ENCODE measurements around the gene ABAT.

The ABAT gene

DNA sequence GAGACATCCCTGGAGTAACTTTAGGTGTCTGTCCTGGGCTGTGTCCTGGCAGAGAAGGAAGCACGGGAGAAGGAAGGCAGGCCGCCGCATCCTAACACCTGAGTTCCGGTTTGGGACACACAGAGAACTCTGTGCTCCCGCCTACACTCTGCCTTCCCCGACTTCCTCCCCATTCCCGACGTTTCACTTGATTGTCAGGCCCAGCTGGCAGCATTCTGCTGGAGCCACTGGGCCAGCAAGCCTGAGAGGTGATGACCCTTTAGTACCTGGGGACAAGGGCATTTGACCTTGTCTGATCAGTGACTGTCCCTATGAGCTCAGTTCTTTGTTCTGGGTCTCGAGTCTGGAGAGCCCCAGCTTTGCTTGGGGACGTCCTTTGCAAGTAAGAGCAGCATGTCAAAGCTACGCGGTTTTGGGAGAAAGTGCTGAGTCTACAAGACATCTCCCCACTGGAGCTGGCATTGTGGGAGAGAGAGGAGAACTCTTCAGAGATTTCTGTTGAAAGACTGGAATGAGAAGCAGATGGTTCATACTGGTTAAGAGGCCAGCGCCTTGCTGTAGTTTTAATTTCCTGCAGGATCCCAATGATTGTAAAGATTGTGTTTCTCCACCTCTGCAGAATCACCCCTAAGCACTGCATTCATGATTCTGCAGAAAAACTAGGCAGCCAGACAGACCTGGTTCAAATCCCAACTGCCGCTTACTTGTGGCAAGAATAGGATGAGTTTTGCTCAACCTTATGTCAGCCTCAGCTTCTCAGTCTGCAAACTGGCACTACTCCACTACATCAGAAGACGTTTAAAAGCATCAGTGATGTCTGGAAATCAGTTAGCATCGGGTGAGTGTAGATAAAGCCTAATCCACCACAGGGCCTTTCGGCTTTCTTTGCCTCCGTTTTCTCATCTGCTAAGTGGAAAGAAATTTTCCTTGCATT is 20.6 kb downstream of the ABAT start:
- TF ChIP-seq, protein P1, sequence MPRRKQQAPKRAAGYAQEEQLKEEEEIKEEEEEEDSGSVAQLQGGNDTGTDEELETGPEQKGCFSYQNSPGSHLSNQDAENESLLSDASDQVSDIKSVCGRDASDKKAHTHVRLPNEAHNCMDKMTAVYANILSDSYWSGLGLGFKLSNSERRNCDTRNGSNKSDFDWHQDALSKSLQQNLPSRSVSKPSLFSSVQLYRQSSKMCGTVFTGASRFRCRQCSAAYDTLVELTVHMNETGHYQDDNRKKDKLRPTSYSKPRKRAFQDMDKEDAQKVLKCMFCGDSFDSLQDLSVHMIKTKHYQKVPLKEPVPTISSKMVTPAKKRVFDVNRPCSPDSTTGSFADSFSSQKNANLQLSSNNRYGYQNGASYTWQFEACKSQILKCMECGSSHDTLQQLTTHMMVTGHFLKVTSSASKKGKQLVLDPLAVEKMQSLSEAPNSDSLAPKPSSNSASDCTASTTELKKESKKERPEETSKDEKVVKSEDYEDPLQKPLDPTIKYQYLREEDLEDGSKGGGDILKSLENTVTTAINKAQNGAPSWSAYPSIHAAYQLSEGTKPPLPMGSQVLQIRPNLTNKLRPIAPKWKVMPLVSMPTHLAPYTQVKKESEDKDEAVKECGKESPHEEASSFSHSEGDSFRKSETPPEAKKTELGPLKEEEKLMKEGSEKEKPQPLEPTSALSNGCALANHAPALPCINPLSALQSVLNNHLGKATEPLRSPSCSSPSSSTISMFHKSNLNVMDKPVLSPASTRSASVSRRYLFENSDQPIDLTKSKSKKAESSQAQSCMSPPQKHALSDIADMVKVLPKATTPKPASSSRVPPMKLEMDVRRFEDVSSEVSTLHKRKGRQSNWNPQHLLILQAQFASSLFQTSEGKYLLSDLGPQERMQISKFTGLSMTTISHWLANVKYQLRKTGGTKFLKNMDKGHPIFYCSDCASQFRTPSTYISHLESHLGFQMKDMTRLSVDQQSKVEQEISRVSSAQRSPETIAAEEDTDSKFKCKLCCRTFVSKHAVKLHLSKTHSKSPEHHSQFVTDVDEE (CRISPR knock-in tag; IDR thresholded peaks at IDR 0.05) = no peak
- TF ChIP-seq ZFP30 (CRISPR knock-in tag; IDR thresholded peaks at IDR 0.05) = no peak
- no peak for TF ChIP-seq PPARA (CRISPR knock-in tag; IDR thresholded peaks at IDR 0.05; ENCODE audit: borderline replicate concordance)
- TF ChIP-seq ESRRG (CRISPR knock-in tag; IDR thresholded peaks at IDR 0.05) = no peak
- TF ChIP-seq ZNF70 (CRISPR knock-in tag; IDR thresholded peaks at IDR 0.05) = no peak
- no peak for TF ChIP-seq TOX (CRISPR knock-in tag; IDR thresholded peaks at IDR 0.05; ENCODE audit: borderline replicate concordance)
- TF ChIP-seq, protein P2, sequence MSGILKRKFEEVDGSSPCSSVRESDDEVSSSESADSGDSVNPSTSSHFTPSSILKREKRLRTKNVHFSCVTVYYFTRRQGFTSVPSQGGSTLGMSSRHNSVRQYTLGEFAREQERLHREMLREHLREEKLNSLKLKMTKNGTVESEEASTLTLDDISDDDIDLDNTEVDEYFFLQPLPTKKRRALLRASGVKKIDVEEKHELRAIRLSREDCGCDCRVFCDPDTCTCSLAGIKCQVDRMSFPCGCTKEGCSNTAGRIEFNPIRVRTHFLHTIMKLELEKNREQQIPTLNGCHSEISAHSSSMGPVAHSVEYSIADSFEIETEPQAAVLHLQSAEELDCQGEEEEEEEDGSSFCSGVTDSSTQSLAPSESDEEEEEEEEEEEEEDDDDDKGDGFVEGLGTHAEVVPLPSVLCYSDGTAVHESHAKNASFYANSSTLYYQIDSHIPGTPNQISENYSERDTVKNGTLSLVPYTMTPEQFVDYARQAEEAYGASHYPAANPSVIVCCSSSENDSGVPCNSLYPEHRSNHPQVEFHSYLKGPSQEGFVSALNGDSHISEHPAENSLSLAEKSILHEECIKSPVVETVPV (CRISPR knock-in tag; IDR thresholded peaks at IDR 0.05) = no peak
- TF ChIP-seq OSR1 (CRISPR knock-in tag; IDR thresholded peaks at IDR 0.05) = no peak
- TF ChIP-seq CSDC2 (CRISPR knock-in tag; IDR thresholded peaks at IDR 0.05) = no peak
- no peak for ATAC-seq

DNA sequence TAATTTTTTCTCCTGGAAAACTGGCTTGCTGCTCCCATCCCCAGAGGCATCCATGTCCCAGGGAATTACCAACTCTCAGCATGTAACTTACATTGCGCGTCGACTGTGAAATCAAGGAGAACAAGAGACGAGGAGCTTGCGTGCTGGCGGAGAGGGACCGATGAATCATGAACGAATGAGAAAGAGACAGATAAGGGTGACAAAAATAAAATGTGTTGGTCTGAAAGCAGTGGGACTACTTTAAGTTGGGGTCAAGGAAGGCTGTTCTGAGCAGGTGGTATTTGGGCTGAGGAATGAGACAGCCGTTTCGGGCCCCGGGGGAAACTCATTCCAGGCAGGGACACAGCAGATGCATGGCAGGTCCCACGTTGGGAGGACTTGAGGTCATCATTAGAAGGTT is 22.5 kb downstream of the ABAT start:
- no peak for ATAC-seq
- TF ChIP-seq, protein P2 (CRISPR knock-in tag; IDR thresholded peaks at IDR 0.05) = no peak
- no peak for TF ChIP-seq RARB (CRISPR knock-in tag; IDR thresholded peaks at IDR 0.05)
- TF ChIP-seq CSDC2 (CRISPR knock-in tag; IDR thresholded peaks at IDR 0.05) = no peak

DNA sequence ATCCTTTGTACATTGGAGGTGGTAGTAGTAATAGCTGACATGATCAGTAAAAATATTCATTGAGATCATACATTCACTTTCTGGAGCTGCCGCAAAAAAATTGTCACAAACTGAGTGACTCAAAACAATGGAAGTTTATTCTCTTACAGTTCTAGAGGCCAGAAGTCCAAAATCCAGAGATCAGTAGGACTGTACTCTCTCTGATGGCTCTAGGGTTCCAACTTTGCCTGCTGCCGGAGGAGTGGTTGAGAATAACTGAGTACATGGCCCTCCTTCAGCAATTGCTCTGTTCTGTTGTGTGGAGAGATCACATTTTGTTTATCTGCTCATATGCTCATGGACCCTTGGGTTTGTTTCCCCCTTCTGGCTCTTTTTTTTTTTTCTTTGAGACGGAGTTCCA is 23.5 kb downstream of the ABAT start:
- no peak for ATAC-seq
- TF ChIP-seq RARB (CRISPR knock-in tag; IDR thresholded peaks at IDR 0.05) = no peak
- TF ChIP-seq BACH2 (CRISPR knock-in tag; IDR thresholded peaks at IDR 0.05; ENCODE audit: borderline replicate concordance) = no peak
- TF ChIP-seq, protein P3, sequence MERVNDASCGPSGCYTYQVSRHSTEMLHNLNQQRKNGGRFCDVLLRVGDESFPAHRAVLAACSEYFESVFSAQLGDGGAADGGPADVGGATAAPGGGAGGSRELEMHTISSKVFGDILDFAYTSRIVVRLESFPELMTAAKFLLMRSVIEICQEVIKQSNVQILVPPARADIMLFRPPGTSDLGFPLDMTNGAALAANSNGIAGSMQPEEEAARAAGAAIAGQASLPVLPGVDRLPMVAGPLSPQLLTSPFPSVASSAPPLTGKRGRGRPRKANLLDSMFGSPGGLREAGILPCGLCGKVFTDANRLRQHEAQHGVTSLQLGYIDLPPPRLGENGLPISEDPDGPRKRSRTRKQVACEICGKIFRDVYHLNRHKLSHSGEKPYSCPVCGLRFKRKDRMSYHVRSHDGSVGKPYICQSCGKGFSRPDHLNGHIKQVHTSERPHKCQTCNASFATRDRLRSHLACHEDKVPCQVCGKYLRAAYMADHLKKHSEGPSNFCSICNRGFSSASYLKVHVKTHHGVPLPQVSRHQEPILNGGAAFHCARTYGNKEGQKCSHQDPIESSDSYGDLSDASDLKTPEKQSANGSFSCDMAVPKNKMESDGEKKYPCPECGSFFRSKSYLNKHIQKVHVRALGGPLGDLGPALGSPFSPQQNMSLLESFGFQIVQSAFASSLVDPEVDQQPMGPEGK (CRISPR knock-in tag; IDR thresholded peaks at IDR 0.05; ENCODE audit: borderline replicate concordance) = no peak
- no peak for TF ChIP-seq TOX (CRISPR knock-in tag; IDR thresholded peaks at IDR 0.05; ENCODE audit: borderline replicate concordance)
- no peak for TF ChIP-seq ISL1 (CRISPR knock-in tag; IDR thresholded peaks at IDR 0.05)
- no peak for TF ChIP-seq ZC3H10 (CRISPR knock-in tag; IDR thresholded peaks at IDR 0.05)
- TF ChIP-seq ZNF70 (CRISPR knock-in tag; IDR thresholded peaks at IDR 0.05) = no peak
- no peak for TF ChIP-seq GLIS3 (CRISPR knock-in tag; IDR thresholded peaks at IDR 0.05)
- no peak for TF ChIP-seq TCF4 (CRISPR knock-in tag; IDR thresholded peaks at IDR 0.05; ENCODE audit: borderline replicate concordance)
- no peak for TF ChIP-seq CSDC2 (CRISPR knock-in tag; IDR thresholded peaks at IDR 0.05)
- TF ChIP-seq, protein P4, sequence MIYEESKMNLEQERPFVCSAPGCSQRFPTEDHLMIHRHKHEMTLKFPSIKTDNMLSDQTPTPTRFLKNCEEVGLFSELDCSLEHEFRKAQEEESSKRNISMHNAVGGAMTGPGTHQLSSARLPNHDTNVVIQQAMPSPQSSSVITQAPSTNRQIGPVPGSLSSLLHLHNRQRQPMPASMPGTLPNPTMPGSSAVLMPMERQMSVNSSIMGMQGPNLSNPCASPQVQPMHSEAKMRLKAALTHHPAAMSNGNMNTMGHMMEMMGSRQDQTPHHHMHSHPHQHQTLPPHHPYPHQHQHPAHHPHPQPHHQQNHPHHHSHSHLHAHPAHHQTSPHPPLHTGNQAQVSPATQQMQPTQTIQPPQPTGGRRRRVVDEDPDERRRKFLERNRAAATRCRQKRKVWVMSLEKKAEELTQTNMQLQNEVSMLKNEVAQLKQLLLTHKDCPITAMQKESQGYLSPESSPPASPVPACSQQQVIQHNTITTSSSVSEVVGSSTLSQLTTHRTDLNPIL (CRISPR knock-in tag; IDR thresholded peaks at IDR 0.05; ENCODE audit: low read depth) = no peak
- TF ChIP-seq ZFP3 (CRISPR knock-in tag; IDR thresholded peaks at IDR 0.05) = no peak
- TF ChIP-seq SNAI2 (CRISPR knock-in tag; IDR thresholded peaks at IDR 0.05) = no peak
- TF ChIP-seq PPARA (CRISPR knock-in tag; IDR thresholded peaks at IDR 0.05; ENCODE audit: borderline replicate concordance) = no peak
- TF ChIP-seq ARNTL (CRISPR knock-in tag; IDR thresholded peaks at IDR 0.05; ENCODE audit: borderline replicate concordance, low read depth) = no peak

Data from SK-N-SH treated with all-trans-retinoic acid at 6 μM for 48 hours (cell line).